Measurements from ENCODE around the gene GPR27.

Gene GPR27

GRCh38 chr3:71785532-71786216, 32.0 kb downstream of the GPR27 start:
- DNase-seq (ENCODE audit: low read depth) = no peak

- DNase-seq (ENCODE audit: low read depth) = no peak
Observed at GRCh38 chr3:71786217-71786549, 32.5 kb downstream of the GPR27 start.

- DNase-seq (ENCODE audit: low read depth) = no peak
Observed at GRCh38 chr3:71786551-71786950, 32.9 kb downstream of the GPR27 start.

GRCh38 chr3:71787851-71788405, 34.3 kb downstream of the GPR27 start:
- no peak for DNase-seq (ENCODE audit: low read depth)

DNA sequence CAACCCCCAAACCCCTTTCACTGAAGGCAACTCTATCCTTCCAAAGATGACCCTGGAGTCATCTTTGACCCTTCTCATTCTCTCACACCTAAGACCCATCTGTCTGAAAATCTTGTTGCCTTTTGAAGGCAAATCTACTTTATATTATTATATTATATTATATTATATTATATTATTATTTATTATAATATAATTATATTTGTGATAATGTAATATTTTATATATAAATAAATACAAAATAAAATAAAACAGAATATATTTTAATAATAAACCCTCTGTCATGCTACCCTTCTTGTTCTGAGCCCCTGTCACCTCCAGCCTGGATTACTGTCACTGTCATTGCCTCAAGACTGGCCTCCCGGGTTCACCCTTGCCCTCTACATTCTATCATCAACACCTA, 36.3 kb downstream of the GPR27 start:
- DNase-seq (ENCODE audit: low read depth) = no peak

DNA sequence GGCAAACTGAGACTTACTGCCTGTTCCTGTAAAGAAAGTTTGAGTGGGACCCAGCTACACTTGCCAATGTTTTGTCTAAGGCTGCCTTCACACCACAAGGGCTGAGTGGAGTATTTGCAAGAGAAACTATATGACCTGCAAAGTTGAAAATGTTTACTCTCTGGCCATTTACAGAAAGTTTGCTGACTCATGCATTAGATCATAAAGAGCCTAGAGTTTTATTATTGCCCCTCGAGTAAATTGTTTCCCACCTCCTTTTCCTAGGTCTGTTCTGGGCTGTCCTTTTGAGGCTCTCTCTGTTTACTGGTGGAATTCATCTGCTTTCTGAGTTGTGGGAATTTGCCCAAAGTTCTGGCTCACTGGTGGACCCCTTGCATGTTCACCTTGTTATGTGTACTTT, 38.0 kb downstream of the GPR27 start:
- DNase-seq (ENCODE audit: low read depth) = no peak

- DNase-seq (ENCODE audit: low read depth) = no peak
Observed at GRCh38 chr3:71796290-71796689, 42.6 kb downstream of the GPR27 start.

GRCh38 chr3:71797455-71797854, 43.8 kb downstream of the GPR27 start:
- DNase-seq (ENCODE audit: low read depth) = no peak

DNA sequence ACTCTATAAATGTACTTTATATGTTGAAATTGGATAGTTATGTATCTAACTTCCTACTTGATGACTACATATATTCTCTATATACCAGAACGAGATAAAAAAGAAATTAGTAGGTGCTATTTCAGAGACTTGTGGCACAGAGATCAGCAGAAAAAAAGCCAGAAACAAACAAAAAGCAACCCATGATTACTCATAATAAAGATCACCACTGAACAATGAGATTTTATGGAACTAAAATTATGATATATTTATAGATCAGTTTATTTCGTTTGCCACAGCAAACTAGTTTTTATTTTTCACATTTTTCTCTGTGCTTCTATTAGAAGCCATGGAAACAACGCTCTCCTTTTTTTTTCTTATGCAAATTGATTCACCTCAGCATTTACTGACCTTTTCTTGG, 46.4 kb downstream of the GPR27 start:
- DNase-seq (ENCODE audit: low read depth) = no peak

GRCh38 chr3:71801986-71802385, 48.3 kb downstream of the GPR27 start:
- DNase-seq (ENCODE audit: low read depth) = no peak

DNA sequence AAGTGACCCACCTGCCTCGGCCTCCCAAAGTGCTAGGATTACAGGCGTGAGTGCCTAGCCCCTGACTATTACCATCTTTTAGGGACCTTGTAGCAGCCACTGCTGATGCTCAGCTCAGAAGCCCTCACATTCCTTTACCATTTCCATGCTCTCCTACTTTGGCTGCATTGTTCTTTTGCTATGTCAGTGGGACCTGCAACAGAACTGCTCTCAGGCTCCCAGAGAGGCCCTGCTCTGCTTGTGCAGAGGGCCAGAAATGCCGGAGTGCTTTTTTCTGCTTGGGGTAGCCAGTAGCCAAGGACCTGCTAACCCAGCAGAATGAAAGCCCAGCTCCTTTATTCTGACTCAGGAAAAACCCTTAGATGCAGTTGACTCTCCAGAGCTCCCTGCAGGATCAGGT, 49.6 kb downstream of the GPR27 start:
- DNase-seq (ENCODE audit: low read depth) = no peak

DNA sequence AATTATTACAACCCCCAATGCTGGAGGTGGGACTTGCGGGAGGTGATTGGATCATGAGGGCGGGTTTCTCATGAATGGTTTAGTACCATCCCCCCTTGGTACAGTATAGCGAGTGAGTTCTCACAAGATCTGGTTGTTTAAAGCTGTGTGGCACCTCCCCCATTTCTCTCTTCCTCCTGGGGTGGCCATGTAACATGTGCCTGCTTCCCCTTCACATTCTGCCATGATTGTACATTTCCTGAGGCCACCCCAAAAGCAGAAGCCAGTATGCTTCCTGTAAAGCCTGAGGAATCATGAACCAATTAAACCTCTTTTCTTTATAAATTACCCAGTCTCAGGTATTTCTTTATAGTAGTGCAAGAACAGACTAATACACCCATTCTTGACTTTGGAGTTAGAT, 51.5 kb downstream of the GPR27 start:
- DNase-seq (ENCODE audit: low read depth) = no peak

DNA sequence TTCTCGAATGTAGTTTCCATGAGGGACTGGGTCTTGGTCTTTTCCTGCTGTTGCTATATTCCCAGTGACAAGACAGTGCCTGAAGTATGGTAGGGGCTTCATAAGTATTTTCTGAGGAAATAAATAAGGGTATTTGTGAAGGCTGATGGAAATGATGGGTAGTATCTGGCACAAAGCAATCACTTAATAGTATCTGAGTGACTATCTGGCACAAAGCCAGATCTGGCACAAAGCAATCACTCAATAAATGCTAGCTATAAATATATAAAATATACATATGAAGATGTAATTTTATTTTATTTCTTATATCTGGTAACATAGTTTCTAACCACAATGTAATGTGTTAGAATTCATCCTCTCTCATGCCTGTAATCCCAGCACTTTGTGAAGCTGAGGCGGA, 52.0 kb downstream of the GPR27 start:
- no peak for DNase-seq (ENCODE audit: low read depth)

Measured in activated T-cell treated with anti-CD3 and anti-CD28 coated beads for 48 hours (primary cell).